Fibroblast of skin of scalp (primary cell): ENCODE results near the gene PARD3B.

Experiments used
- DNase-seq: peaks from one replicate; pipeline ENCODE4 v3.0.0-alpha.2; 2013

PARD3B gene

GRCh38 chr2:204662956-204663355 is 117.7 kb downstream of the PARD3B start:
- DNase-seq, result no peak

- DNase-seq, result no peak
Measured at GRCh38 chr2:204663816-204664425, 118.6 kb downstream of the PARD3B start.

DNA sequence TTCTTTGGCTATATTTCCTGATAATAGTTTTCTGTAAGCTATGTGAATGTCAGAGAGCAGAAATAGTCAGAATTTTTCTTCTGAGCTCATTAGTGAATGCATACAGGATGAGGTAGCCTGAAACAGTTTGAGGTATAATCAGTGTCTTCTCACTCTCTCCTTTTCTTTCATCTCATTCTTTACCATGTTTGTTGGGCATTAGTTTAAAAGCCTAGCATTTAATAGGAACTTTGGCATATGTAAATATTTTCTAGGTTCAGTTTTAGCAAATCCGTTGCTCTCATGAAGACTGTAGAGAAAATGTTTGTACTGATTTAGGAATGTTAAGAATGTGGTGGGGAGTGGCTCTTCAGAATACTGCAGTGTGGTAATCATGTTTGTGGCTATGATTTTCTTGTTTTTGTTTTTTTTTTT is 119.4 kb downstream of the PARD3B start:
- peak; percentile 76 for DNase-seq

DNA sequence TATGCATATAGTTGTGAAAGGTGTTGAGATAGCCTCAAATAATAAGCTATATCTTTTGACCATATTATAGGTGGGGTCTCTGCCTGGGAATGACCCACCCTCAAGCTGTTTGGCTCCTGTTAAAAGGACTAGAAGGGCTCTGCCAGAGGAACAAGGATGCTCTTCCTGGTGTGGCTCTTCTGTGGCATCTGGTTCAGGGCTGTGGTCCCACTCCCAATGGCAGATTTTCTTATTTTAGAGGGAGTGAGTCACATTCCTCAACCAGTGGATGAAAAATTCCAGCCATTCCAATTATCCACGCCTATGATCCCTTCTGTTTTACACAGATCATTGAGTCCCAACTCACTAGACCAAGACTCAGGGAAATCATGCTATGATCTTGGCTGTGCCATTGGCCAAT is 119.9 kb downstream of the PARD3B start:
- DNase-seq, result peak; percentile 87

- peak; percentile 38 for DNase-seq
Measured at GRCh38 chr2:204665771-204666170, 120.5 kb downstream of the PARD3B start.

DNA sequence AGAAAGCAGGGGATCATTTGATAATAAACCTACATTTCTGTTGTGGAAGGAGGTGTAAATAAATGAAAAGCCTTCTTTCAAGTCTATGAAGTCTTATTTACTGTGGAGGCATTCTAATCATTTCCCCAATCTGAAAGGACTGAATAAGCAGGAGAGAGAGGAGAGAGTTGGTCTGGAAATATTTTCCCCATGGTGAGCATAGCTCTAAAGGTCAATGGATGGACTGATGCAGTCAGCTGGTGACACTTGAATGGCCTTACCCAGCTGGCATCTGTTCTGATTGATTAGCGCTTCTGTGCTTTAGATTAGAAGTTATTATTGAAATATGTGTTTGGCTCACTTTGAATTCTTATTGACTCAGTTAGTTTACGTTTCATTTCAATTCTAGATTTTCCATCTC is 122.7 kb downstream of the PARD3B start:
- no peak for DNase-seq

DNA sequence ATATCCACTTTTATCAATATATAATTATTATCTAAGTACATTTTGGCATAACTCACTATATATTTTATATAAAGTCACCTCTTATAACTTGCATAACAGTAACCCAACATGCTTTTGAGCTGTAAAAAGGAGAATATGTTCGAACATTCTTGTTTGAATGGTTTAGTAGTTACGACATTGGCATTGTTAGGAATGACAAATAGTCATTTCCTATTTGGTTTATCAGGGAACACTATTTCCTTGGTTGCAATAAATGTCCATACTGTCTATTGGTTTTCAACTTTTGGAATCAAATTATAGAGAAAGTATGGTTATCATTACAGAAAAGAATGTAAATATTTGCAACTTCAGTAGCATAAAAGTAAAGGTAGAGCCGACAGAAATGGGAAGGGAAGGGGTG is 124.1 kb downstream of the PARD3B start:
- no peak for DNase-seq

DNA sequence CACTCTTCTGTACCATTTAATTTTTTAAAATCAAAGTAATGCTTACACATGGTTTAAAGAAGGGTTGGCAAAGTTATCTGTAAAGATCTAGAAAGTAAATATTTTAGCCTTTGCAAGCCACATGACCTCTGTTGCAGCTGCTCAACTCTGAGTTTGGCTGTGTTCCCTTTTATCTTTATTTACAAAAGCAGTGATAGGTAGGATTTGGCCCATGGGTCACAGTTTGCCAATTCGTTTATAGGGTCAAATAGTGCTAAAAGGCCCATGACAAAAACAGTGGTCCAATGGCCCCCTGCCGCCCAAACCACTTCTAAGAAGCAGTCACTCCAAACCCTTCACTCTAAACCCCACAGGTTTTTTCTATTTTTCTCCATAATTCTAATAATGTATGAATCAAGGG is 124.8 kb downstream of the PARD3B start:
- DNase-seq, result no peak

DNA sequence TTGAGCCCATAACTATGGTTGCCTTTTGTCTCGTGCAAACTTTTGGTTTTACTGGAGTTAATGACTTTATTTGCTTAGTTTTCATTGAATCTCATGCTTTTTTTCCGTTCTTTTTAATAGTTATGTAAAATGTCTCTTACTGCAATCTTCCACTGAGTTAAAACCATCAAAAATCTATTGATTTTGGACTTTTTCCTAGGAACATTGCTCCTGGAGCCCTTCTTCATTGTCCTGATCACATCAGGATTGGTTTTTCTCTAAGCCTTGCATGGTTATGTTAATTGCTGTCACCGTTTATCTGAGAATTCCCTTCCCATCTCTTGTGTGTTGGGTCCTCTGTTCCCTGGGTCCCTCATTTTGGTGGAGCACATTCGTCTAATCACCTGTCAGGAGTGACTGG is 125.5 kb downstream of the PARD3B start:
- DNase-seq, result no peak

DNA sequence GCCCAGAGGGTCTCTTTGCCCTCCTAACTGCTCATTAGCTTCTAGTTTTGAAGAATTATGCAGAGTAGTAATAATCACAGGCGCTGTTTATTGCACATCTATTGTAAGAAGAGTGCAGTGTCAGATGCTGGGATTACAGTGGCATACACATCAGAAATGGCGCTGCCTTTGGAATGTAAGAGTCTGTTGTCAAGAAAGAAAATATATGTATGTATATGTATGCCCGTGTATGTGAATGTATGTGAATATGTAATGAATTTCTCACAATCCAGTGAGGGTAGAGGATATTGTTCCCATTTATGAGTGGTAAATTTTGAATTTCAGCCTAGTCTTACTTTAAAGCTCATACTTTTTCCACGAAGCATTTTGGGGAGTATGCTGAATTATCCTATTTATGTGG is 127.5 kb downstream of the PARD3B start:
- no peak for DNase-seq

DNA sequence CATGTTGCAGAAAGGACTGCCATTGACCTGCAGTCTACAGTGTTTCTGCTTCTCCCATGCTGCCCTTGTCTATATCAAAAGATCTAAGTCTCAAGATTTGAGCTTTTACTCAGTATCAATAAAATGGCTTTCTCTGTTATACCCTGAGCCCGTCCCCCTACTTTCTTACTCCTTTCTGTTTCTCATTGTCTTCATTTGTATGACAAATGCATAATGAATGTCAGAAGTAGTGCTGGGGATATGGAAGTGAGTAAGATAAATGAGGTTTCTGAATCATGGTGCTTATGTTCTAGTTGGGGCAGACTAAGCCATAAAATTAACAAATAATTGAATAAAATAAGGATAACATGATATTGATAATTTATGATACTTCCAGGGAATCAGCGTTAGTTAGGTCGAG is 128.6 kb downstream of the PARD3B start:
- peak; percentile 63 for DNase-seq

GRCh38 chr2:204678031-204678430 is 132.8 kb downstream of the PARD3B start:
- DNase-seq, result no peak

DNA sequence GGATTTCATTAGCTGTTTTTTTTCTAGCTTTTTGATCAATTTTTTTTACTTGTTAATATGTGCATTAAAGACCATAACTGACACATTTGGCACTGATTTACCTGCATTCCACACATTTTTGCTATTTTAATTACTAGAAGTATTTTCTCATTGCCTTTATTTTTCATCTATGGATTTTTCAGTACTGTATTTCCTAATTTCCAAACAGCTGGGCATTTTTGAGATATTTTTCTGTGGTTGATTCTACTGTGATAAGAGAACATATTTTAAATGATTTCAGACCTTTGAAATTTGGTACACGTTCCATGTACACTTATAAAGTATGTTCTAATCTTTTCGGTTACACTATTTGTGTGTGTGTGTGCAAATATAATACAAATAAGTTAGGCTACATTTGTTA is 135.3 kb downstream of the PARD3B start:
- DNase-seq, result peak; percentile 28

GRCh38 chr2:204681412-204681811 is 136.1 kb downstream of the PARD3B start:
- DNase-seq, result no peak

GRCh38 chr2:204683384-204683783 is 138.1 kb downstream of the PARD3B start:
- no peak for DNase-seq

GRCh38 chr2:204686406-204686805 is 141.1 kb downstream of the PARD3B start:
- peak; percentile 58 for DNase-seq

DNA sequence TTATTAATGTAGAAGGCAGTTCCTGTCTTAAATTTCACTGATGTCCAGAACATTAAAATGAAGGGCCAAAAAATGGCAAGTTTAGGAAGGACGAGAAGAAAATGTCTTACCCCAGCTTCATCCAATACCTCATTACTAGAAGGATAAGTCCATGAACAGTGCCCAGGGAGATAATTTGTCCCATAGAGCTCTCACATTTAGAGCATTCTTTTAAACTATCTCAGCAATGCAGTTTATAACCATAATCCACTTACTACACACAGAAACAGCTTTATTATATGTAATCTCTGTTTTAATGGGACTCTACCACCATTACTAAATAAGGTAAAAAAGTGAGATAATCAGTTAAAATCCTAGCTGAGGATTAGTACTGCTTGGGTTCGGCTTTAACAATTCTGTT is 142.5 kb downstream of the PARD3B start:
- DNase-seq, result peak; percentile 34

- peak; percentile 84 for DNase-seq
Measured at GRCh38 chr2:204691911-204692510, 146.7 kb downstream of the PARD3B start.

- no peak for DNase-seq
Measured at GRCh38 chr2:204692790-204693189, 147.5 kb downstream of the PARD3B start.

DNA sequence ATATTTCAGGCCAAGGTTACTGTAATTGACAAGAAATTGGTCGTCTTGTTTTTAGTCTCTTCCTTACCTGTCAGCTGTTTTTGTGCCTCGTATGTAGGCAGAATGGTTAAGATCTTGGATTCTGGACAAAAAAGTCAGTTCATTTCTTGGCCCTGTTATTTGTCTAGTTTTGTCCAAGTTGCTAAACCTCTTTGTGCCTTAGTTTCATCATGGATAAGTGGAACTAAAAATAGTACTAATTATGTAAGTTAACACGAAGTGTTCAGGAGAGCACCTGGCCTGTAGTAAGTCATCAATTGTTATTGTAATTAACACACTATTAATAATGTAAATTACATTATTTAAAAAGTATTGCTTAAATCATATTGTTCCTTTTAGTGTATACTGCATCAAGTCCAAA is 148.0 kb downstream of the PARD3B start:
- no peak for DNase-seq

GRCh38 chr2:204695506-204695905 is 150.2 kb downstream of the PARD3B start:
- DNase-seq, result peak; percentile 72

DNA sequence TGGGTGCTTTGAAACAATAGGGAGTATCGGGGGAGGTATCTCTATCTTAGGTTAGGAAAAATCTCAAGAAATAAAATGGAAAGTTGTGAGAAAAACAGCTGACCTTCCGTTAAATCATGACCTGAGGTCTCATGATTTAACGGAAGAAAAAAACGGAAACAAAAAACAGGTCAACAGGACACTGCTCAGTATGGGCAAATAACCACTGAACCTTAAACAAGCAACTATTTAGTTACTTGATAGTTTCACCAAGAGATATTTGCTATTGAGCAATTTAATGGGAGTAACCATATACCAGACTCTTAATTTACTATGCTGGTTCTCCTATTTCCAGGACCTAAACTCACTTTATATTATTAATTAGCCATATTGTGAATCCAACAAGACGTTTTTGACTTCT is 150.8 kb downstream of the PARD3B start:
- DNase-seq, result no peak

- no peak for DNase-seq
Measured at GRCh38 chr2:204705243-204705932, 160.1 kb downstream of the PARD3B start.

- peak; percentile 14 for DNase-seq
Measured at GRCh38 chr2:204706939-204707338, 161.7 kb downstream of the PARD3B start.
